CD4-positive, alpha-beta T cell treated with Interleukin-2 at 100 ng/mL for 4 hours (primary cell): ENCODE data around the gene CHI3L1.

Source experiments
- DNase-seq: peaks from one replicate; pipeline ENCODE4 v3.0.0-alpha.2; 2020; ENCODE audit warnings: low spot score

CHI3L1 gene

GRCh38 chr1:203204756-203205155 lies 18.3 kb upstream of the CHI3L1 start:
- no peak for DNase-seq

DNA sequence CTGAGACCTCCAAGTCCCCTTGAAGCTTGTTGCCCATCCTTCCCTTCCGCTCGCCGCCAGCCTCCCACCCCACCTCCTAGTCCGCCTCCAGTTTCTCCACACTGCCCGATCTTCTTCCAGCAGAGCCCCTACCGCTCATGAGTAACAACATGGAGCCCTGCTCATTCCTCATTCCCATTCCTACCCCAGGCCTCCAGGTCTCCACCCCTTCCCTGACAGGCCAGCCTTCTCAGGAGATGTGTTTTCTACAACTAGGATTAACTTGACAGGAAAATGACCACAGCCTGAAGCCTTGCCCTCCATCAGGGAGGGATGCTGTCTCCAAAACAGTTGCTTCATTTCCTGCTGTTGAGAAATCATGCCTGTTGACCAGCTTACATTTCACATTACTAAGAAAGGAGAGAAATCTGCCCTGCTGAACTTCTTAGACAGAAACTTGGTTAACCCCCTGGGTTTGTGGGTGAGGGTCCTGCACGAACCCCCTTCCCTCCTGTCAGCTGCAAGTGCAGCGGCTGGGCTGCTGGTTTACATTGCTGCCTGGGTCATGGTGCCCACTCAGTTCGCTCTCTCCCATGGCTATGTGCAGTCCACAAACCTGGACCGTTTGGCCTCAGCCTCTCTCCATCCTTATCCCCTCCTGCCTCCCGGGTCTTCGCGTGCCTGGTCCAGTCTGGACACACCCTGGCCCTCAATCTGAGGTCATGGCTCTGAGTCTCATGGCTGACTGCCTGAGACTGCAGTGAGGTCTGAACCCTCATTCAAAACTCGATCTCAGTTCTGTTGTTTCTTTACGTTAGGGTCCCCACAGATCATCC lies 16.1 kb upstream of the CHI3L1 start:
- DNase-seq: no peak

DNA sequence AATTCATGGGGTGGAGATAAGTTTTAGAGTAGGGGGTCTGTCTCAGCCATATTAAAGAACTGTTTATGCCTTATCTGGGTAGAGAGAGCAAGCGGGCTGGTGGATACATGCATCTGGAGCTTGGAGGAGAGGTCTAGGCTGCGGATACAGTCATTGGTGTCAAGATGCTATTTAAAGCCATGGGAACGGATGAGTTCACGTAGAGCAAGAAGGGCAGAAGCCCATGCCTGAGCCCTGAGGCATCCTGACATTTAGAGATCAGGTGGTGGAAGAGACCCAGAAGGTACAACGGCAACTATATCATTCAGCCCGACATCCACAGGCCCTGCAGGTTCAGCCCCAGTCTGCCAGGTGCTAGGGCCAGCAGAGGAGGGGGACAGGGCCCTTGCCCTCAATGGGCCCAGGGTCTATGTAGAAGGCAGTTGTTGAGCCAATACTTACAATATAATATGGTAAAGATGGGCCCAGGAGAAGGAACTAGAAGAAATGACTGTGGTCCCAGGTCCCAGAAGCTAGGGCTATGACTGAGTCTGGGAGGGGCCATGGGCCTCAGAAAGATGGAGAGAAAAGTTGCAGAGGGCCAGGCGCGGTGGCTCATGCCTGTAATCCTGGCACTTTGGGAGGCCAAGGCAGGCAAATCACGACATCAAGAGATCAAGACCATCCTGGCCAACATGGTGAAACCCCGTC lies 15.2 kb upstream of the CHI3L1 start:
- no peak for DNase-seq

DNA sequence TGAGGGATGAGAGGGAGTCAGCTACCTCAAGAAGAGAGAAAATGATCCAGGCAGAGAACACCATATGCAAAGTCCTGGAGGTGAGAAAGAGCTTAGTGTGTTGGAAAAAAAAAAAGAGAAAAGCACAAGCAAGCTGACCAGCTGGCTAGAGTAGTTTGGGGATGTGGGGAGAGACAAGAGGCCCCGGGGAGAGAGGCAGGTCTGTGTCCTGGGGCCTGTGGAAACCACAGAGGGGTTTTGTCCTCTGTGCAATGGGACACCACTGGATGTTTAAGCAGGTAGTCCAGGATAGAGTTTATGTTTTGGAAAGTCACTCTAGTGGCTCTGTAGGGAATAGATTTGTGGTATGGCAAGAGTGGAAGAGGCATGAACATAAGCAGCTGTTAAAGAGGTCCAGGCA lies 14.4 kb upstream of the CHI3L1 start:
- DNase-seq: no peak

GRCh38 chr1:203199816-203200571 lies 13.5 kb upstream of the CHI3L1 start:
- no peak for DNase-seq

DNA sequence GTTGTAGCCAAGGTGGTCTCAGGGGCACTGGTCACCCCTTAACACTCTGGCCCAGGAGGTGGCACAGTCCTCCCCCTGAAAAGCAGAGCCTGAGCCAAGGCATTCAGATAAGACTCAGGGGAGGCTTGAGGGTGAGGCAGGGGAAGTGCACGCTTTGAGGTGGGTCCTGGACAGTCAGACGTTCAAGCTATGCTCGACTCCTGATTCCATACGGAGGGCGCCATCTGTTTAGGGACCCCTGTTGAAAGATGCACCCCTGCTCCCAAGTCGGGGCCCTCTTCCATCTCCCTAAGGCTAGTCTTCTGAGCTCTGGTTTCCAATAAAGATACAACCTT lies 12.9 kb upstream of the CHI3L1 start:
- DNase-seq: no peak

DNA sequence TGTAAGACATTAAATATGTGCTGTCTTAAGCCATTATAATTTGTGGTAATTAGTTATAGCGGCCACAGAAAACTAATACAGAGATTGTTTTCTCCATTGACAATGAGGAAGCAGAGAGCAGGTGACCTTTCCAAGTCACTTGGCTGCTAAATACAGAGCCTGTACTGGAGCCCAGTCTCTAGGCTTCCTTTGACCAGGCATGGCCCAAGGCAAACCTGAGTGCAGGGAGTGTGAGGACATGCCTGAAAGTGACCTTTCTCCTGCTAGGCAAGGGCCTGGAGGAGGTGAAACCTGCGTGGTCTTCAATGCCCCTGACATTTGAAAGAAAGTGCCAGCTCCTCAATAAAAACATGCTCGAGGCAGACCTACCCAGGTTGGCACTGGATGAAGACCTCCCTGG lies 12.5 kb upstream of the CHI3L1 start:
- no peak for DNase-seq

GRCh38 chr1:203197625-203198024 lies 11.1 kb upstream of the CHI3L1 start:
- DNase-seq: no peak

DNA sequence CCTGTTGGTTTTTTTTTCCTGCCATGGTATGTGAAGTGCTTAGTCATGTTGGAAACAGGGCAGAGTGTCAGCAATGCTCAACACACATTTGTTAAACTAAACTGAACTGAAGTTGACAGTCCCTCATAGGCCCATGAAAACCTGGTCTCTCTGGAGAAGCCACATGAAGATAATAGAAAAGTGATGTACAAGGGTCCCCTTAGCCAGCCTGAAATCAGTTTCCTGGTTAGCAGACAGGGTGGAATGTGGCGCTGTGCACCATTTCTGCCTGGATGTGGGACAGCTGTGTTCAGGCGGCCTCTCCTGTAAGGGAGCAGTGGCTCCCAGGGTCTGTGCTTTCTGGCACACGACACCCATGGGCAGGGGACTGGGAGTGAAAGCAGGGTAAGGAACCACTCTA lies 9.9 kb upstream of the CHI3L1 start:
- DNase-seq: no peak

DNA sequence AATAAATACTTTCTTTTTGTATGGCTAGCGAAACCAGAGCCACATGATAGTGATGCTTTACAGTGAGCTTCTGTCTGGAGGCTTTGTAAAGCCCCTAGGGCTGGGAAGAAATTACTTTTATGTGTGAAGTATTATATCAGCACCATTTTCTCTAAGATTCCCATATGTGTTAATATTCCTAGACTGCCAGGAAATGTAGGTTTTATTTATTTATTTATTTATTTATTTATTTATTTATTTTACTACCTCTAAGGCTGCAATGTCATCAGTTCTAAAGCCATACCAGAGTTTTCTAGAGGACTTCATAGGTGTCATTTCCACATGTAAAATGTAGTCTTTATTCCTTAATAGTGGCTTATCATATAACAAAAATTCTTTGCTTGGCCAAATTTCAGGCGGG lies 4.4 kb upstream of the CHI3L1 start:
- no peak for DNase-seq

GRCh38 chr1:203189951-203190352 lies 3.4 kb upstream of the CHI3L1 start:
- DNase-seq: no peak

- no peak for DNase-seq
These were observed 2.3 kb upstream of the CHI3L1 start for GRCh38 chr1:203188686-203189232.

GRCh38 chr1:203187689-203188264 lies 1.3 kb upstream of the CHI3L1 start:
- no peak for DNase-seq

GRCh38 chr1:203187304-203187685 lies 791 bp upstream of the CHI3L1 start:
- no peak for DNase-seq

DNA sequence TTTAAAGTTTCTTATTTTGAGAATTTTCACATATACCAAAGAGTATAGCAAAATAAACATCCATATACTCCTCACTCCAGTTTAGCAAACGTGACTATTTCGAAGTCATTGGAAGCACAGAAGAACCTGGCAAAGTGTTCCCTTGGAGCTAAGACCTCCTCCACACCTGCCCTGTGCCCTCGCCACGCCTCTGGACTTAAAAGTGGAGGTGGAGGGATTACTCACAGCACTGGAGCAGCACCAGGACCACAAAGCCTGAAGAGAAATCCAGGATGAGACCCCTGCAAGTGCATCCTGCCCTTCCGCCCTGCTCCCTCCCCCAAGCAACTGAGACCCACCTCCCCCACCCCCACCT lies 436 bp downstream of the CHI3L1 start:
- DNase-seq: no peak

DNA sequence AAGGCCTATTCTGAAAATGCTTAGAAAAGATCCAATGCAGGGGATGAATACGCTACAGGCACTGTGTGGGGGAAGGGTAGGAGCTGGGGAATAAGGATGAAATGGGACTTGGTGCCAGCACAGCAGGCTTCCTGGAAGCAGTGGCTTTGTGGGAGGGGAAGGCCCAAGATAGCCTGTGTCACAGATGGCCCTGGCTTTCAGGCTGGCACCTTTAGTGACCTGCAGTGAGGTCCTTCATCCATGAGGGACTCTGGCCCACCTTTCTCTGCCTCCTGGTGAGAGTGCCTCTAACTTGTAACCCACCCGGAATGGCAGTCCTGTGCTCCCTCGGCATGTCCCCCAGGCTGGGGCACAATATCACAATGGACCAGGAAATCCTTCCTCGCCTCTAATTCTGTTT lies 919 bp downstream of the CHI3L1 start:
- no peak for DNase-seq

GRCh38 chr1:203185061-203185461 lies 1.4 kb downstream of the CHI3L1 start:
- DNase-seq: no peak

DNA sequence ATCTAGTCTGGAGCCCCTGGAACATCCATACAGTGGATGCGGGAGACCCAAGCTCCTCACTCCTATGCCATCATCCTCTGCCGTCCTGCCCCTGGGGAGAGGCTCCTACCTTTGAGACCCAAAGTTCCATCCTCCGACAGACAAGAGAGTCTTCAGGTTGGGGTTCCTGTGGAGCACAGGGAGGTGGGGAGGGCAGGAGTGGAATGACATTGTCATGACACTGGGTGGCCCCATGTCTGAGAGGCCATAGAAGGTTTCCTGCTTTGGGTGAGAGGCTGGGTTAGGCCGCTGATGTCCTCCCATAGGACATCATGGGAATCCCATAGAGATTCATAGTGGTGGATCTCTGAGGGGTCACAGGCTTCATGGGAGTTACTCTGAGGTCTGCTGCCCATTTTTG lies 2.0 kb downstream of the CHI3L1 start:
- no peak for DNase-seq

- DNase-seq: no peak
These were observed 2.7 kb downstream of the CHI3L1 start for GRCh38 chr1:203183828-203184227.

- no peak for DNase-seq
These were observed 4.0 kb downstream of the CHI3L1 start for GRCh38 chr1:203182387-203182953.

- DNase-seq: no peak
These were observed 4.7 kb downstream of the CHI3L1 start for GRCh38 chr1:203181586-203182386.
